SH-SY5Y (cell line): ENCODE data around the gene GSTP1.

Source experiments
- GATA2 ChIP-seq: IDR thresholded peaks from 2 replicates; pipeline ENCODE4 v1.6.1; 2011; ENCODE audit warnings: mild to moderate bottlenecking, low read depth, low read length
- GATA3 ChIP-seq: IDR thresholded peaks from 2 replicates; pipeline ENCODE4 v1.6.1; 2011; ENCODE audit warnings: low read depth, mild to moderate bottlenecking, low read length, moderate library complexity

DNA sequence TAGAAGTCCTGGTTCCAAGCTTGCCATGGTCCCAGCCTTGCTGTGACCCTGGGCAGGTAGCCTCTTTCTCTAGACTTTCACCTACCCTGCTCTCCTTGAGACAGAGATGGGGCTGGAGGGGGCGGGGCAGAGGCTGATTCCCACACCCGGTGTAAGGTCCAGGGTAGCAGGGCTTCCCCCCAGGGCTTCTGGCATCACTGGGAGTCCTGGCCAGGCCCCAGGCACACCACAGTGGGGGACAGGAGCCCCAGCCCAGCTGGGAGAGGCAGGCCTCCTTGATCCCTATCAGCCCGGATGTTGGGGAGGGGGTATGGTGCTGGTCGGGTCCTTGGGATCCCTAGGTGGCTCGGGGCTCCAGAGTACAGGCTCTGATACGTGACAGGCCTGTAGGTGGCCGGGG lies 47.8 kb downstream of the GSTP1 start:
- peak; percentile 57 for TF ChIP-seq GATA2
- TF ChIP-seq GATA3 = no peak
